Endothelial cell of hepatic sinusoid (primary cell): ENCODE data around the gene HSPA8.

Experiments
- in situ Hi-C: cut with HindIII; loops from 2 replicates; pipeline ENCODE4 v1.10.0; 2017; ENCODE audit warnings: low sequenced_read_pairs

Gene HSPA8

DNA sequence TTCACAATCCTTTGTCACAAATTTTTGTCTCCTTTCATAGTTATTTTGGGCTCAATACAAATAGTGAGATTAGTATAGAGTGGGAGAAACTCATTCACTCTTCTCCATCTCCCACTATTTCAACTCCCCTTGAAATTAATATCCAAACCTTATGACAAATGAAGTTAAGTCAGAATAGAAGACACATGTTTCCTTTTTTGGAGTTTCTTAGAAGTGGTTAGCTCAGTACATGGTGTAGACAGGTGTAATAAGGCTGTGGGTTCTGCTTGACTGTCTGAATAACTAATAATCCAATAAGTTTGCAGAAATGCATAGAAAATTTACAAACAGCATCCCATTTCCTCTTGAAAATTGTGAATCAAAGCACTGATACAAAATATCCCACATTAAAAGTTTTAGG, 10.8 kb upstream of the HSPA8 start:
- in situ Hi-C loops = no loop called here

- in situ Hi-C loops = no loop called here
Measured at GRCh38 chr11:123072332-123072761, 10.4 kb upstream of the HSPA8 start.

DNA sequence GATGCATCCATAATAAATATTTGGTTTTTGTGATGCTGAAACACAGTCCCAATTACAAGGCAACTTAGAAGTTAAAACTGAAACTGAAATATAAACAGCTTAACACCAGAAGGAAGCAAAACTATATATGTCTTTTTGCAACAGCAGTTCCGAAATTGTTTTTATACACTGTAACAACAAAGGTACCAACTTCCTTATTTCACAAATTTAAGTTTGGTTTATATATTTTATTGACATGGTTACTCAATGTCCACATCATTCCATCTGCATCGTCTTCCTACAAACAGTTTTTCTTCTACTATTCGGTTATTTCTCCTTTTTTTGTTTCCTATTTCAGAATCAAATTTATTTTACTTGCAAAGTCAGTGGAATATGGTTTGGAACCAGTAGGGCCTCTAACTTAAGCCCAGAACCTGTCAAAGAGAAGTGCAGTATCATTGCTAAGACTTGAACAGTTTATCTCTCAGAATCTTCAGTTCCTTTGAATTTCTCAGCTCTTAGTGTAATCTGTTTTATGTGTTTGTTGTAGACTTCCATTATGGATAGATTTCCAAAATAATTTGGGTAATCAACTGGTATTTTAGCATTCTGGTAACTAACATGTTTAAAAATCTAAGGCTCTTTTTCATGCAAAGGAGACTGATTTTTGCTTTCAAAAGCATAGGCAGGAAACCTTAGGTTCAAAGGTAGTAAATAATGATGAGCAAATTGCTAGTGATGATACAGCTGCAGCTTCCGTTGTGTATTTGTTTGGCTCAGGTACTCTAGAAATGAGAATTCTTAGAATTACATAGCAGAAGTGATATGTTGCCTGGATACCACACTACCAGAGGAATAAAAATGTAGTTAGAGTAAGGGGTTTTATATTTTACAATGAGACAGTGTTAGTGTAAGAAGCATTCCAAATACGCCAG, 8.2 kb upstream of the HSPA8 start:
- in situ Hi-C loops = no loop called here

DNA sequence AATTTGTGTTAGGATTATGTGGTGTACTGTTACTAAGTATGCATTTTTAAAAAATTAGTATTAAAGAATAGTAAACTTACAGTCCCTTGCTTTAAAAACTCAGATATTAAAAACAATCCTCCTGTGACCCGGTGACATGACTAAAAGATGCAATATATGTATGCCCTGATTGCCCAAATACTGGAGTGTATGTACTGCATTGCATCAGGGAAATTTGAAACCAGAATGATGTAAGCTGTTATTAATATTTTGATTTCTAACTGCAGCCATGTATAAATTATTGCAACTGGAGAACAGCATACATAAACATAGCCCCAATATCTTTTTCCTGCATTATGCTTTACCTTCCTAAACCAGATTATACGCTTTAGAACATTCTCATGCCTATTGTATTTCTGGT, 3.7 kb upstream of the HSPA8 start:
- in situ Hi-C loops = no loop called here

DNA sequence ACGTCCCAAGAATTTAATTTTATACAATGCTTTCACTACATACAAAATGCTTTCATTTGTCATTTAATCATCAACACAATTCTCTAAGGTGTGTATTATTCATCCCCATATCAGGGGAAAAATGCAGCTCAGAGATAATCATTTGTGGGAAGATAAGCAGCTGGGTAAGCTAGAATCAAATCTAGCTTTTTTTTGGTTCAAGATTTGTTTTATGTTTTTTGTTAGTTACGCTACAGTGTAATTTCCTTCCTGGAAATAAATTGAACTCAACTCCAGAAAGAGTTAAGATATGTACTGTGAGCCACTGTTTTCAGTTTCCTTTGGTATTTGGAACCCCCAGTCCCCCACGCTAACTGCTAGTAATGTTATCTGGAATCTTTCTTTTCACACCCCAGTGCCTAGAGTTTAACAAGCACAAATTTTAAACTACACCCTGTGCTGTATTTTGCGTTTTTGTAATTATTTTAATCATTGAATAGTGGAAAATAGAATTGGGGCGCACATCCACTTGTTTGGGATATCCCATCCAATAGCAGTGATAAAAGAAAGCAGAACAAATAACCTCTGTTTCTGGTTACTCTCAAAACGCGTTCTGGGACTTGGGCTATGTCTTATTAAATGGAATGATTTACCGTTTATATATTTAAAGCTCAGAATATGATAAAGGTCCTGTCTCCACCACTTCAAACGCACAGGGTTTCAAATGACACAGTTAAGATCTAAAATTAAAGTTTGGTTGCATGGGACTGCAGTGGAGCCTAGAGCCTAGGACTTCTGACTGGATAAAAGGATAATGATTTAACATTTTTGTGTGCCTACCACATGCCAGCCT, 2.1 kb upstream of the HSPA8 start:
- in situ Hi-C loops = no loop called here

GRCh38 chr11:123062892-123063825, 1.2 kb upstream of the HSPA8 start:
- in situ Hi-C loops = no loop called here

- in situ Hi-C loops = no loop called here
Measured at GRCh38 chr11:123062158-123062891, 389 bp upstream of the HSPA8 start.

GRCh38 chr11:123060277-123061000, 1.5 kb downstream of the HSPA8 start:
- in situ Hi-C loops = no loop called here

DNA sequence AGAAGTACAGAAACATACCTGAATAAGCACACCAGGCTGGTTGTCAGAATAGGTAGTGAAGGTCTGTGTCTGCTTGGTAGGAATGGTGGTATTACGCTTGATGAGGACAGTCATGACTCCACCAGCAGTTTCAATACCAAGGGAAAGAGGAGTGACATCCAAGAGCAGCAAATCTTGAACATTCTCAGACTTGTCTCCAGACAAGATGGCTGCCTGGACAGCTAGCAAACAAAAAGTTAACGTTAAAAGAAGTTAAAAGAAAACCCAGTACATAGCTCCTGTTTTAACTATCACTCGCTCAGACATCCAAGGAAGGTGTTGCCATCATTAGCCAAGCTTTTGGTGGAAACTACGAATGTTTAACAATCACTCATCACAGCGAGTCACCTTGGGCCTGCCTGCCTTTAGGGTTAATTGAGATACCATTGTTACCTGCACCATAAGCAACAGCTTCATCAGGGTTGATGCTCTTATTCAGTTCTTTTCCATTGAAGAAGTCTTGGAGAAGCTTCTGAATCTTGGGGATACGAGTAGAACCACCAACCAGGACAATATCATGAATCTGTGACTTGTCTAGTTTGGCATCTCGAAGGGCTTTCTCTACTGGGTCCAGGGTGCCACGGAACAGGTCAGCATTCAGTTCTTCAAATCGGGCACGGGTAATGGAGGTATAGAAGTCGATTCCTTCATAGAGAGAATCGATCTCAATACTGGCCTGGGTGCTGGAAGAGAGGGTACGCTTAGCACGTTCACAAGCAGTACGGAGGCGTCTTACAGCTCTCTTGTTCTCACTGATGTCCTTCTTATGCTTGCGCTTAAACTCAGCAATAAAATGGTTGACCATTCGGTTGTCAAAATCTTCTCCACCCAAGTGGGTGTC, 2.7 kb downstream of the HSPA8 start:
- in situ Hi-C loops = loop anchor here (5.0 kb wide), 2 partner anchors 43 to 197 kb away; no protein-coding TSS in a partner anchor

- in situ Hi-C loops = loop anchor here (5.0 kb wide), 2 partner anchors 45 to 195 kb away; no protein-coding TSS in a partner anchor
Measured at GRCh38 chr11:123057661-123058305, 4.2 kb downstream of the HSPA8 start.

GRCh38 chr11:123056835-123057491, 5.0 kb downstream of the HSPA8 start:
- in situ Hi-C loops = loop anchor here (5.0 kb wide), 2 partner anchors 45 to 195 kb away; no protein-coding TSS in a partner anchor

DNA sequence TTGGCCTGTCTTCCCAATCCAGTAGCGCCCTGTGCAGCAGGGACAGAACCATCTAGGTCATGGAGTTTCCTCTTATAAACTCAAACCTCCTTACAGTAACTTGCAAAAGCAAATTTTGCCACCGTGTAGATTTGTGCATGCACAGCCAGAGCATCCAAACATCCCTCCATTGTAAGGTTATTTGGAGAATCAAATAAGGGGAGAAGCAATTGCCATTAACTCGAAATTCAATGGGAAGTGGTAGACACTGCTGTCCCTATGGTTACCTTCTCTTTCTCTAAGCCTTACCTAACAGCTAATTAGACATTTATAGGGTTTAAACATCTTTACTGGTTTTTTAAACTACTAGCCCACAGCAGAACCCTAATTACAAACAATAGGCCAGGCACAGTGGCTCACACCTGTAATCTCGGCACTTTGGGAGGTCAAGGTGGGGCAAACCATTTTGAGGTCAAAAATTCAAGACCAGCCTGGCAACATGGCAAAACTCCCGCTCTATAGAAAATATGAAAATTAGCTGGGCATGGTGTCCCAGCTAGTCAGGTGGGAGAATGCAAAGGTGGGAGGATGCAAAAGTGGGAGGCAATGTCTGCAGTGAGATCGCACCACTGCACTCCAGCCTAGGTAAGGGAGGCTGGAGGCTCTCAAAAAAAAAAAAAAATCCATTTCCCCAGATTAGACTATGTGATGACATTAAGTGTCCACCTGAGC, 6.6 kb downstream of the HSPA8 start:
- in situ Hi-C loops = loop anchor here (5.0 kb wide), 2 partner anchors 47 to 193 kb away; no protein-coding TSS in a partner anchor

GRCh38 chr11:123054301-123055065, 7.5 kb downstream of the HSPA8 start:
- in situ Hi-C loops = loop anchor here (5.0 kb wide), 2 partner anchors 48 to 192 kb away; no protein-coding TSS in a partner anchor

- in situ Hi-C loops = no loop called here
Measured at GRCh38 chr11:123052901-123053721, 8.8 kb downstream of the HSPA8 start.

- in situ Hi-C loops = no loop called here
Measured at GRCh38 chr11:123051634-123052033, 10.3 kb downstream of the HSPA8 start.
